ENCODE results near the gene RPN2. TPM values are rescaled to one million over a fixed set of nuclear protein-coding genes. Genes with fewer than 3 reads are reported as not detected.

The RPN2 gene
- total and polyA plus RNA-seq, 2 of the 13 experiments (the other 11 are each of a cell fraction or from before 2014, with no cell fraction given) = 587 to 1,818 TPM

GRCh38 chr20:37284691-37285161, 105.6 kb downstream of the RPN2 start (continued):
- TF ChIP-seq BCLAF1 (IDR thresholded peaks at IDR 0.05) (no peak), ZBTB10 (CRISPR knock-in tag; IDR thresholded peaks at IDR 0.05; ENCODE audit: borderline replicate concordance) (0 out of 2 replicates have a peak, but pooled peaks have one; percentile 19), ZBTB34 (CRISPR knock-in tag; IDR thresholded peaks at IDR 0.05) (no peak), NCOR1 (IDR thresholded peaks at IDR 0.05; ENCODE audit: borderline replicate concordance, low read length) (0 out of 2 replicates have a peak, but pooled peaks have one; percentile 33), ZEB1 (IDR thresholded peaks at IDR 0.05; ENCODE audit: insufficient replicate concordance, low read depth) (no peak), NRL (CRISPR knock-in tag; IDR thresholded peaks at IDR 0.05; ENCODE audit: borderline replicate concordance) (no peak), ONECUT2 (CRISPR knock-in tag; IDR thresholded peaks at IDR 0.05) (0 out of 2 replicates have a peak, but pooled peaks have one; percentile 21), ZNF792 (CRISPR knock-in tag; IDR thresholded peaks at IDR 0.05) (0 out of 2 replicates have a peak, but pooled peaks have one; percentile 3), MYPOP (CRISPR knock-in tag; IDR thresholded peaks at IDR 0.05) (no peak), ZNF205 (CRISPR knock-in tag; IDR thresholded peaks at IDR 0.05) (no peak), MEIS2 (CRISPR knock-in tag; IDR thresholded peaks at IDR 0.05) (0 out of 2 replicates have a peak, but pooled peaks have one; percentile 38), RERE (CRISPR knock-in tag; IDR thresholded peaks at IDR 0.05; ENCODE audit: low read depth) (no peak), HES4 (CRISPR knock-in tag; IDR thresholded peaks at IDR 0.05; ENCODE audit: borderline replicate concordance) (no peak)

Data from HepG2 (cell line).